ENCODE measurements around the gene MBD3. TPM values are rescaled to one million over a fixed set of nuclear protein-coding genes. Genes with fewer than 3 reads are reported as not detected.

The MBD3 gene
- total and polyA plus RNA-seq, 4 donors: 12.4 to 57.6 (median 50.2) TPM

DNA sequence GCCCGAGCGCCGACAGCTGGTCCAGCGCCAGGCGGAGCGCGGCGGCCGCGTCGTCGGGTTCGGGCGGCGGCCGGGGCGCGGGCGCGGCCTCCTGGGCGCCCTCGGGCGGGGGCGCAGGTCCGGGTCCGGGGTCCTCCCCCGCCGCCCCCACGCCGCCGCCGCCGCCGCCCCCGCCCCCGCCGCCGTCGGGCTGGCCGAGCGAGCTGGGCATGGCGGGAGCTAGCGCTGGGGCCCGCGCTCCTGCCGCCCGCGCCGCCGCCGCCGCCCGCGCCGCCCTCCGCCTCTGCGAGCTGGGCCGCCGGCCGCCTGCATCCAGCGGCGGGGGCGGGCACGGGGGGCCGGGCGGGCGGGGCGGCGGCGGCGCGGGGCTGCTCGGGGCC is 24.8 kb downstream of the MBD3 start:
- DNase-seq (ENCODE audit: low spot score): no peak
- WGBS: 2% methylated on average over 72 of the region's 73 CpGs
- peak overlapping the region in 1 of 3 donors; percentile 82 for H3K4me3 ChIP-seq (ENCODE audit: low read depth in 1 of 3, low read length in 3 of 3)
- H3K36me3 ChIP-seq (ENCODE audit: control insufficient read depth in 4 of 4, insufficient read depth in 3 of 4, low read depth in 1 of 4, low read length in 3 of 4): no peaks in the 10 kb centered on the region
- no peaks in the 10 kb centered on the region for H3K9me3 ChIP-seq (ENCODE audit: control insufficient read depth in 4 of 4, low read length in 3 of 4)
- H3K4me1 ChIP-seq (ENCODE audit: control insufficient read depth in 4 of 4, insufficient read depth in 4 of 4, low read length in 3 of 4): peaks cover 0 to 12% (median 8%) of the 10 kb centered on the region in 4 donors
- no peak overlapping the region for H3K27ac ChIP-seq (ENCODE audit: low read depth in 1 of 2, low read length in 2 of 2)
- no peaks in the 10 kb centered on the region for H3K27me3 ChIP-seq (ENCODE audit: control insufficient read depth in 4 of 4, insufficient read depth in 4 of 4, low read length in 3 of 4)
- H3K9ac ChIP-seq (ENCODE audit: low read depth in 1 of 2, low read length in 2 of 2): no peak overlapping the region
- no peak for TF ChIP-seq NR2F2 (IDR thresholded peaks at IDR 0.05)
- no peak for TF ChIP-seq FOXA1 (IDR thresholded peaks at IDR 0.05)
- no peak for TF ChIP-seq RAD21 (IDR thresholded peaks at IDR 0.05)
- no peak for TF ChIP-seq YY1 (IDR thresholded peaks at IDR 0.05)
- TF ChIP-seq EGR1 (IDR thresholded peaks at IDR 0.05; ENCODE audit: low read depth in 2 of 2): no peak
- TF ChIP-seq HNF4G (IDR thresholded peaks at IDR 0.05): no peak
- TF ChIP-seq RXRA (IDR thresholded peaks at IDR 0.05): no peak
- no peak for TF ChIP-seq GABPA (IDR thresholded peaks at IDR 0.05 in 1 of 2, conservative IDR thresholded peaks at IDR 0.05 in 1 of 2)
- no peak for TF ChIP-seq FOXA2 (IDR thresholded peaks at IDR 0.05)
- no peak for TF ChIP-seq ATF3 (IDR thresholded peaks at IDR 0.05)
- no peak for TF ChIP-seq ZBTB33 (IDR thresholded peaks at IDR 0.05)
- TF ChIP-seq, protein P1, sequence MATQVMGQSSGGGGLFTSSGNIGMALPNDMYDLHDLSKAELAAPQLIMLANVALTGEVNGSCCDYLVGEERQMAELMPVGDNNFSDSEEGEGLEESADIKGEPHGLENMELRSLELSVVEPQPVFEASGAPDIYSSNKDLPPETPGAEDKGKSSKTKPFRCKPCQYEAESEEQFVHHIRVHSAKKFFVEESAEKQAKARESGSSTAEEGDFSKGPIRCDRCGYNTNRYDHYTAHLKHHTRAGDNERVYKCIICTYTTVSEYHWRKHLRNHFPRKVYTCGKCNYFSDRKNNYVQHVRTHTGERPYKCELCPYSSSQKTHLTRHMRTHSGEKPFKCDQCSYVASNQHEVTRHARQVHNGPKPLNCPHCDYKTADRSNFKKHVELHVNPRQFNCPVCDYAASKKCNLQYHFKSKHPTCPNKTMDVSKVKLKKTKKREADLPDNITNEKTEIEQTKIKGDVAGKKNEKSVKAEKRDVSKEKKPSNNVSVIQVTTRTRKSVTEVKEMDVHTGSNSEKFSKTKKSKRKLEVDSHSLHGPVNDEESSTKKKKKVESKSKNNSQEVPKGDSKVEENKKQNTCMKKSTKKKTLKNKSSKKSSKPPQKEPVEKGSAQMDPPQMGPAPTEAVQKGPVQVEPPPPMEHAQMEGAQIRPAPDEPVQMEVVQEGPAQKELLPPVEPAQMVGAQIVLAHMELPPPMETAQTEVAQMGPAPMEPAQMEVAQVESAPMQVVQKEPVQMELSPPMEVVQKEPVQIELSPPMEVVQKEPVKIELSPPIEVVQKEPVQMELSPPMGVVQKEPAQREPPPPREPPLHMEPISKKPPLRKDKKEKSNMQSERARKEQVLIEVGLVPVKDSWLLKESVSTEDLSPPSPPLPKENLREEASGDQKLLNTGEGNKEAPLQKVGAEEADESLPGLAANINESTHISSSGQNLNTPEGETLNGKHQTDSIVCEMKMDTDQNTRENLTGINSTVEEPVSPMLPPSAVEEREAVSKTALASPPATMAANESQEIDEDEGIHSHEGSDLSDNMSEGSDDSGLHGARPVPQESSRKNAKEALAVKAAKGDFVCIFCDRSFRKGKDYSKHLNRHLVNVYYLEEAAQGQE (IDR thresholded peaks at IDR 0.05): no peak
- no peak for TF ChIP-seq MAX (IDR thresholded peaks at IDR 0.05)
- no peak for TF ChIP-seq CTCF (IDR thresholded peaks at IDR 0.05; ENCODE audit: low read depth, low read length, missing input control)

- TF ChIP-seq EGR1 (IDR thresholded peaks at IDR 0.05; ENCODE audit: low read depth in 2 of 2) (no peak), RXRA (IDR thresholded peaks at IDR 0.05) (no peak), ATF3 (IDR thresholded peaks at IDR 0.05) (no peak)
- no peaks in the 10 kb centered on the region for H3K27me3 ChIP-seq (ENCODE audit: control insufficient read depth in 4 of 4, insufficient read depth in 4 of 4, low read length in 3 of 4)
- H3K27ac ChIP-seq (ENCODE audit: low read depth in 1 of 2, low read length in 2 of 2): peak overlapping the region in 1 of 2 donors; percentile 50
- 2% methylated on average over 108 of the region's 108 CpGs for WGBS
- H3K36me3 ChIP-seq (ENCODE audit: control insufficient read depth in 4 of 4, insufficient read depth in 3 of 4, low read depth in 1 of 4, low read length in 3 of 4): no peaks in the 10 kb centered on the region
- peaks cover 0 to 12% (median 8%) of the 10 kb centered on the region in 4 donors for H3K4me1 ChIP-seq (ENCODE audit: control insufficient read depth in 4 of 4, insufficient read depth in 4 of 4, low read length in 3 of 4)
- H3K9me3 ChIP-seq (ENCODE audit: control insufficient read depth in 4 of 4, low read length in 3 of 4): no peaks in the 10 kb centered on the region
- peak overlapping the region; percentile 9 to 82 (median 32) for H3K4me3 ChIP-seq (ENCODE audit: low read depth in 1 of 3, low read length in 3 of 3)
- no peak overlapping the region for H3K9ac ChIP-seq (ENCODE audit: low read depth in 1 of 2, low read length in 2 of 2)
- DNase-seq (ENCODE audit: low spot score): peak; percentile 39
These were observed 25.4 kb downstream of the MBD3 start for GRCh38 chr19:1567116-1567847.
